Progenitor cell of endocrine pancreas (in vitro differentiated cells): ENCODE data around the gene KRTAP10-5. TPM values are rescaled to one million over a fixed set of nuclear protein-coding genes. Genes with fewer than 3 reads are reported as not detected.

Experiments
- DNase-seq: peaks from one replicate; pipeline ENCODE4 v3.0.0; 2021; ENCODE audit warnings: low spot score; ENCODE audit not compliant: unreplicated experiment
- H3K27ac Mint-ChIP-seq: 2 replicates; pipeline ENCODE4 v1.8.0; 2021; ENCODE audit warnings: mild to moderate bottlenecking, moderate library complexity, mixed read lengths
- H3K27me3 Mint-ChIP-seq: 2 replicates; pipeline ENCODE4 v1.8.0; 2021; ENCODE audit warnings: mixed read lengths
- H3K36me3 Mint-ChIP-seq: 2 replicates; pipeline ENCODE4 v1.8.0; 2022; ENCODE audit warnings: mixed read lengths; ENCODE audit not compliant: insufficient read depth
- H3K4me1 Mint-ChIP-seq: 2 replicates; pipeline ENCODE4 v1.8.0; 2021; ENCODE audit warnings: low read depth, mixed read lengths
- H3K4me3 Mint-ChIP-seq: 2 replicates; pipeline ENCODE4 v1.8.0; 2021; ENCODE audit warnings: low read depth, mild to moderate bottlenecking, moderate library complexity, mixed read lengths
- H3K9me3 Mint-ChIP-seq: 2 replicates; pipeline ENCODE4 v1.8.0; 2021; ENCODE audit warnings: low read depth, mixed read lengths
- CTCF ChIP-seq: fragments of 200-600 bp; sonication (generic); IDR thresholded peaks from one replicate; pipeline ENCODE4 v1.5.0; 2021; ENCODE audit warnings: antibody characterized with exemption, mild to moderate bottlenecking; ENCODE audit not compliant: unreplicated experiment
- total RNA-seq: library from RNA; stranded (reverse); gene quantifications from 2 replicates; pipeline ENCODE4 v1.2.1, GENCODE V29; 2021

KRTAP10-5 gene
- total RNA-seq, 1 donor from 2014 or later, result not detected

GRCh38 chr21:44583089-44583799, 2.8 kb upstream of the KRTAP10-5 start:
- Mint-ChIP-seq H3K4me3 (no peak overlapping the region), H3K4me1 (no peaks in the 10 kb centered on the region), H3K27me3 (peaks cover 15% of the 10 kb centered on the region), H3K36me3 (peaks cover 2% of the 10 kb centered on the region), H3K27ac (no peak overlapping the region), H3K9me3 (peaks cover 20% of the 10 kb centered on the region)
- TF ChIP-seq CTCF, result no peak
- DNase-seq, result no peak

- no peak for TF ChIP-seq CTCF
- H3K36me3 Mint-ChIP-seq, result peaks cover 2% of the 10 kb centered on the region
- no peak overlapping the region for H3K27ac Mint-ChIP-seq
- no peak for DNase-seq
- no peaks in the 10 kb centered on the region for H3K4me1 Mint-ChIP-seq
- H3K27me3 Mint-ChIP-seq, result peaks cover 15% of the 10 kb centered on the region
- H3K9me3 Mint-ChIP-seq, result peaks cover 23% of the 10 kb centered on the region
- no peak overlapping the region for H3K4me3 Mint-ChIP-seq
Observed at GRCh38 chr21:44582055-44582454, 1.7 kb upstream of the KRTAP10-5 start.

GRCh38 chr21:44581158-44581557, 754 bp upstream of the KRTAP10-5 start:
- no peak for DNase-seq
- H3K27ac Mint-ChIP-seq, result no peak overlapping the region

GRCh38 chr21:44579833-44580144, 615 bp downstream of the KRTAP10-5 start:
- H3K27me3 Mint-ChIP-seq, result peaks cover 6% of the 10 kb centered on the region
- peaks cover 20% of the 10 kb centered on the region for H3K9me3 Mint-ChIP-seq
- H3K27ac Mint-ChIP-seq, result no peak overlapping the region
- TF ChIP-seq CTCF, result no peak
- peaks cover 2% of the 10 kb centered on the region for H3K36me3 Mint-ChIP-seq
- DNase-seq, result no peak
- H3K4me1 Mint-ChIP-seq, result peaks cover 2% of the 10 kb centered on the region
- H3K4me3 Mint-ChIP-seq, result no peak overlapping the region

More at GRCh38 chr21:44581158-44581557, 754 bp upstream of the KRTAP10-5 start:
- peaks cover 12% of the 10 kb centered on the region for H3K27me3 Mint-ChIP-seq
- peaks cover 2% of the 10 kb centered on the region for H3K36me3 Mint-ChIP-seq
- no peak overlapping the region for H3K4me3 Mint-ChIP-seq
- no peaks in the 10 kb centered on the region for H3K4me1 Mint-ChIP-seq
- peaks cover 20% of the 10 kb centered on the region for H3K9me3 Mint-ChIP-seq
- no peak for TF ChIP-seq CTCF

GRCh38 chr21:44579056-44579832, 1.2 kb downstream of the KRTAP10-5 start:
- TF ChIP-seq CTCF, result no peak
- peaks cover 6% of the 10 kb centered on the region for H3K27me3 Mint-ChIP-seq
- H3K9me3 Mint-ChIP-seq, result peaks cover 20% of the 10 kb centered on the region
- H3K4me3 Mint-ChIP-seq, result no peak overlapping the region
- H3K27ac Mint-ChIP-seq, result no peak overlapping the region
- peaks cover 3% of the 10 kb centered on the region for H3K4me1 Mint-ChIP-seq
- DNase-seq, result no peak
- peaks cover 2% of the 10 kb centered on the region for H3K36me3 Mint-ChIP-seq
